H1 (cell line): Measurements from ENCODE around the gene ADGRV1. TPM values are rescaled to one million over a fixed set of nuclear protein-coding genes. Genes with fewer than 3 reads are reported as not detected.

Experiments used
- EP300 ChIP-seq, 2 experiments: IDR thresholded peaks; 1 replicate in 1 of 2; 2 replicates in 1 of 2; pipeline ENCODE4 v1.6.1; 2011 to 2012; ENCODE audit warnings: low read depth in 2 of 2, low read length in 2 of 2, mild to moderate bottlenecking in 2 of 2, borderline replicate concordance in 1 of 2, inconsistent platforms in 1 of 2, moderate library complexity in 1 of 2
- FOSL1 ChIP-seq: IDR thresholded peaks from 2 replicates; pipeline ENCODE4 v1.6.1; 2011; ENCODE audit warnings: mild to moderate bottlenecking, low read depth, low read length, moderate library complexity; ENCODE audit not compliant: insufficient read depth
- JUND ChIP-seq: IDR thresholded peaks from 2 replicates; pipeline ENCODE4 v1.6.1; 2011; ENCODE audit warnings: mild to moderate bottlenecking, improper control_type of control experiment, low read length
- PHF8 ChIP-seq: fragments of 200-600 bp; sonication (generic); conservative IDR thresholded peaks from 2 replicates; pipeline ENCODE4 v1.7.1; 2012; ENCODE audit warnings: low read depth, mild to moderate bottlenecking, inconsistent platforms, low read length, moderate library complexity
- POLR2A ChIP-seq, 2 experiments: IDR thresholded peaks; 1 replicate in 1 of 2; 2 replicates in 1 of 2; pipeline ENCODE4 v1.6.1; 2011; ENCODE audit warnings: low read depth in 2 of 2, low read length in 2 of 2, mild to moderate bottlenecking in 2 of 2; ENCODE audit errors: control extremely low read depth in 1 of 2
- POU5F1 ChIP-seq: IDR thresholded peaks from 2 replicates; pipeline ENCODE4 v1.6.1; 2011; ENCODE audit warnings: low read depth, mild to moderate bottlenecking, low read length, moderate library complexity
- RFX5 ChIP-seq: IDR thresholded peaks from 2 replicates; pipeline ENCODE4 v1.6.1; 2011; ENCODE audit warnings: low read depth, low read length, improper control_type of control experiment, borderline replicate concordance
- SAP30 ChIP-seq: fragments of 300-600 bp; sonication (generic); IDR thresholded peaks from 2 replicates; pipeline ENCODE4 v1.7.1; 2012; ENCODE audit warnings: low read length, moderate library complexity, mild to moderate bottlenecking, inconsistent platforms; ENCODE audit not compliant: insufficient read depth, insufficient replicate concordance
- SIRT6 ChIP-seq: IDR thresholded peaks from one replicate; pipeline ENCODE4 v1.7.1; 2012; ENCODE audit warnings: low read length, inconsistent platforms
- TAF1 ChIP-seq: IDR thresholded peaks from 2 replicates; pipeline ENCODE4 v1.6.1; 2011; ENCODE audit warnings: mild to moderate bottlenecking, low read depth, low read length
- TBP ChIP-seq: IDR thresholded peaks from 2 replicates; pipeline ENCODE4 v1.6.1; 2011; ENCODE audit warnings: low read depth, low read length, improper control_type of control experiment
- TCF12 ChIP-seq: IDR thresholded peaks from 2 replicates; pipeline ENCODE4 v1.6.1; 2011; ENCODE audit warnings: low read depth, mild to moderate bottlenecking, low read length
- polyA plus RNA-seq, 7 experiments: library from polyadenylated mRNA; depleted of rRNA in 3 of 7; stranded (reverse) in 5 of 7; unstranded in 2 of 7; fragments of >200 nt in 5 of 7; fragments of 200-250 nt in 2 of 7; gene quantifications; 1 replicate in 5 of 7; 2 replicates in 1 of 7; 4 replicates in 1 of 7; pipeline versions ENCODE4 v1.2.1 to v1.2.3, GENCODE V29; 2011 to 2013; ENCODE audit warnings: missing spikeins in 2 of 7, mixed read lengths in 2 of 7
- total RNA-seq: library from RNA; stranded (reverse); fragmentation: NEBNext Ultra II Directional; extraction: Animal tissue kit (Norgen Biotek cat#: 25700); gene quantifications from 2 replicates; pipeline ENCODE4 v1.2.1, GENCODE V29; 2021

The ADGRV1 gene
- total and polyA plus RNA-seq, 2 of the 8 experiments (the other 6 are each of a cell fraction or from before 2014, with no cell fraction given), result 53.1 to 62.2 TPM

DNA sequence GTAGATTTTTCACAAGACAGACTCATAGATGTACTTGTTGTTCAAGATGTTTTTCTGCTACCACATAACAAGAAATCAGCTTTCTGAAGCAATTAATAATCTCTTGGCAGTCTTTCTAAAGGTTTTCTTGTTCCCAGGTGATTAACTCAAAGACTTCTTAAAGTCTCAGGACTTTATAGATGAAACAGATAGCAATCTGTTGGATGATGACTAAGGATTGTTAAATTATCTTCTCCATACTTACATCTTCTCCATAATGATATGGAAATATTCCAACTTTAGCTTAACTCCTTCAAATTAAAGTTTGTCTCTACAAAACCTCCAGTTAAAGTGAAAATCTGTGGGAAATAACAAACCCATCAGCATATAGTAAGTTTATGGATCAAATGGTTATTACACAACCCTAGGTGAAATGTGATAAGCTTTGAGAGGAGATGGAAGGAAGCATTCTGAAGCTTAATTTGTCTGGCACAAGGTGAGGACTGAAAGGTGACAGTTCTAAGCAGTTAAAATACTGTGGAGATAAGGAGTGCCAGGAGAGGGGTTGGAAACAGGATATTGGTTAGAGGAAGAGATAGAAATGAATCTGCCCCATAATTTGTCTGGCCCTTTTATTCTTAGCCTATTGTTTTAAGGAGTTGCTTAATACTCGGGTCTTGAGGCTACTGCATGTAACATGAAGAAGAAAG, 326.7 kb downstream of the ADGRV1 start (continued):
- no peak for TF ChIP-seq POLR2A (IDR thresholded peaks at IDR 0.05; ENCODE audit: control extremely low read depth in 1 of 2, low read depth in 2 of 2, low read length in 2 of 2)
- TF ChIP-seq TAF1, result no peak
- no peak for TF ChIP-seq TBP
- TF ChIP-seq PHF8, result no peak
- no peak for TF ChIP-seq RFX5
- no peak for TF ChIP-seq SIRT6
- TF ChIP-seq JUND, result no peak
- TF ChIP-seq SAP30, result no peak
- no peak for TF ChIP-seq TCF12
- no peak for TF ChIP-seq FOSL1
- TF ChIP-seq EP300 (IDR thresholded peaks at IDR 0.05; ENCODE audit: borderline replicate concordance in 1 of 2, low read depth in 2 of 2, low read length in 2 of 2), result no peak
- TF ChIP-seq POU5F1, result no peak
